OCI-LY3 (cell line): ENCODE results near the gene NWD2.

Source experiments
- H2AFZ ChIP-seq: fragments of 200-600, 300-600 bp; shearing (Covaris generic); 2 replicates; pipeline ENCODE4 v1.6.0; 2014; ENCODE audit warnings: antibody characterized with exemption, low read depth, low read length
- H3K27ac ChIP-seq: fragments of 200-600, 300-600 bp; sonication (generic); 2 replicates; pipeline ENCODE4 v1.5.1; 2014; ENCODE audit warnings: mild to moderate bottlenecking, low read length, moderate library complexity, mixed read lengths
- H3K27me3 ChIP-seq: fragments of 200-600, 300-600 bp; sonication (generic); 2 replicates; pipeline ENCODE4 v1.6.1; 2014; ENCODE audit warnings: low read depth, low read length, mixed read lengths
- H3K36me3 ChIP-seq: fragments of 200-600, 300-600 bp; sonication (generic); replicated peaks from 2 replicates; pipeline ENCODE3; 2014; ENCODE audit warnings: low read depth, low read length, mixed read lengths
- H3K4me1 ChIP-seq: fragments of 300-600, 200-600 bp; sonication (generic); 2 replicates; pipeline ENCODE4 v1.6.1; 2014; ENCODE audit warnings: low read length, mixed read lengths
- H3K4me2 ChIP-seq: fragments of 200-600, 300-600 bp; sonication (generic); 2 replicates; pipeline ENCODE4 v1.6.1; 2014; ENCODE audit warnings: low read length, mixed read lengths
- H3K4me3 ChIP-seq: fragments of 300-600, 200-600 bp; sonication (generic); 2 replicates; pipeline ENCODE4 v1.5.1; 2014; ENCODE audit warnings: antibody characterized with exemption, mild to moderate bottlenecking, low read length, moderate library complexity
- H3K79me2 ChIP-seq: fragments of 300-600, 200-600 bp; shearing (Covaris generic); 2 replicates; pipeline ENCODE4 v1.6.1; 2014; ENCODE audit warnings: mild to moderate bottlenecking, low read length, mixed read lengths
- H3K9ac ChIP-seq: fragments of 300-600, 200-600 bp; shearing (Covaris generic); 2 replicates; pipeline ENCODE4 v1.6.0; 2014; ENCODE audit warnings: mild to moderate bottlenecking, low read length, moderate library complexity
- H3K9me3 ChIP-seq: fragments of 200-600, 300-600 bp; shearing (Covaris generic); 2 replicates; pipeline ENCODE4 v1.6.1; 2014; ENCODE audit warnings: low read length, mixed read lengths; ENCODE audit not compliant: insufficient read depth
- H4K20me1 ChIP-seq: fragments of 200-600, 300-600 bp; sonication (generic); 2 replicates; pipeline ENCODE4 v1.6.1; 2016; ENCODE audit warnings: low read length, mixed read lengths; ENCODE audit not compliant: insufficient read depth
- EZH2phosphoT487 ChIP-seq: fragments of 200-600 bp; shearing (Covaris generic); IDR thresholded peaks from 2 replicates; pipeline ENCODE4 v1.6.1; 2018; ENCODE audit warnings: antibody characterized with exemption, mixed run types, low read depth
- TF ChIP-seq, protein P1 (sequence below): fragments of 200-600, 300-600 bp; sonication (generic); IDR thresholded peaks from 2 replicates; pipeline ENCODE4 v1.5.1; 2014; ENCODE audit warnings: antibody characterized with exemption, low read length, low read depth

The NWD2 gene

DNA sequence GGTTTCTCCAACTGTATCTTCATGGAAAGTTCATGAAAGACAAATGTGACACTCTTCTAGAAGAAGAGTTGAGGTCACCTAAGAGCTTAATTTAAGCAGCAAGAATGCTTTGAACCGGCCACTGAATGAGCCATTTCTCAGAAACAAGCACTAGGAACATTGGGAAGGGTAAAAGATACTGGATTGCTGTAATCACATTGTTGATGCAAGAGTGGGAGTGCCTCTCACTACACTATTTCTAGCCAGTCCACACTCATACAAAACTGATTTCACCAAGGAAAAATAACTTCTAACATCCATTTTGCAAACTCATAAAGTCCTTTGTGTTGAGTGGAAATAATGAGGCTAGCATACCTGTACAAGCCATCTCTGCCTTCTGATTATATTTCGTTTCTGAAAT, 221.3 kb downstream of the NWD2 start:
- no peaks in the 10 kb centered on the region for H3K36me3 ChIP-seq
- H2AFZ ChIP-seq, result no peak overlapping the region
- no peaks in the 10 kb centered on the region for H4K20me1 ChIP-seq
- H3K79me2 ChIP-seq, result no peaks in the 10 kb centered on the region
- H3K4me1 ChIP-seq, result peaks cover 22% of the 10 kb centered on the region
- H3K4me2 ChIP-seq, result no peak overlapping the region
- peaks cover 14% of the 10 kb centered on the region for H3K27me3 ChIP-seq
- no peaks in the 10 kb centered on the region for H3K9me3 ChIP-seq
- H3K9ac ChIP-seq, result no peak overlapping the region
- H3K27ac ChIP-seq, result no peak overlapping the region
- H3K4me3 ChIP-seq, result no peak overlapping the region
- TF ChIP-seq, protein P1, sequence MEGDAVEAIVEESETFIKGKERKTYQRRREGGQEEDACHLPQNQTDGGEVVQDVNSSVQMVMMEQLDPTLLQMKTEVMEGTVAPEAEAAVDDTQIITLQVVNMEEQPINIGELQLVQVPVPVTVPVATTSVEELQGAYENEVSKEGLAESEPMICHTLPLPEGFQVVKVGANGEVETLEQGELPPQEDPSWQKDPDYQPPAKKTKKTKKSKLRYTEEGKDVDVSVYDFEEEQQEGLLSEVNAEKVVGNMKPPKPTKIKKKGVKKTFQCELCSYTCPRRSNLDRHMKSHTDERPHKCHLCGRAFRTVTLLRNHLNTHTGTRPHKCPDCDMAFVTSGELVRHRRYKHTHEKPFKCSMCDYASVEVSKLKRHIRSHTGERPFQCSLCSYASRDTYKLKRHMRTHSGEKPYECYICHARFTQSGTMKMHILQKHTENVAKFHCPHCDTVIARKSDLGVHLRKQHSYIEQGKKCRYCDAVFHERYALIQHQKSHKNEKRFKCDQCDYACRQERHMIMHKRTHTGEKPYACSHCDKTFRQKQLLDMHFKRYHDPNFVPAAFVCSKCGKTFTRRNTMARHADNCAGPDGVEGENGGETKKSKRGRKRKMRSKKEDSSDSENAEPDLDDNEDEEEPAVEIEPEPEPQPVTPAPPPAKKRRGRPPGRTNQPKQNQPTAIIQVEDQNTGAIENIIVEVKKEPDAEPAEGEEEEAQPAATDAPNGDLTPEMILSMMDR, result no peak
- no peak for TF ChIP-seq EZH2phosphoT487

DNA sequence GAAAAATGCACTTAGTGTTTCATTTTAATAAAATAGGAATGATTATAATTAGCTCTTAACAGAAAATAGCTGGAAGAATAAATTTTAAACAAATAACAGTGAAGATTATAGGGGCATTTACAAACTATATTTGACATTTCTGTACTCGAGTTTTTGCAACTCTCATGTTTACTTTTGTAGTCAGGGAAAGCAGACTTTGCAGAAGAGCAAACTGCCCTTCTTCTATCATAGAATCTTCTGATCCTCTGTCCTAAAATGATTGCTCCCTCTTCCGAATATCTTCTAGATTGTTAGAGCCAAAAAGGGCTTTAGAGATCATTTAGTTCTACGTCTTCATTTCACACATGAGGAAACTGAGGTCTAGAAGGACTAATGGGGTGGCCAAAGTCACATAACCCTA, 222.7 kb downstream of the NWD2 start:
- H3K9ac ChIP-seq, result no peak overlapping the region
- no peaks in the 10 kb centered on the region for H4K20me1 ChIP-seq
- no peak overlapping the region for H2AFZ ChIP-seq
- H3K4me2 ChIP-seq, result no peak overlapping the region
- H3K27ac ChIP-seq, result no peak overlapping the region
- H3K9me3 ChIP-seq, result no peaks in the 10 kb centered on the region
- no peak overlapping the region for H3K4me3 ChIP-seq
- peaks cover 25% of the 10 kb centered on the region for H3K27me3 ChIP-seq
- peaks cover 22% of the 10 kb centered on the region for H3K4me1 ChIP-seq
- no peak for TF ChIP-seq EZH2phosphoT487
- TF ChIP-seq, protein P1, result no peak
- no peaks in the 10 kb centered on the region for H3K79me2 ChIP-seq
- H3K36me3 ChIP-seq, result no peaks in the 10 kb centered on the region

DNA sequence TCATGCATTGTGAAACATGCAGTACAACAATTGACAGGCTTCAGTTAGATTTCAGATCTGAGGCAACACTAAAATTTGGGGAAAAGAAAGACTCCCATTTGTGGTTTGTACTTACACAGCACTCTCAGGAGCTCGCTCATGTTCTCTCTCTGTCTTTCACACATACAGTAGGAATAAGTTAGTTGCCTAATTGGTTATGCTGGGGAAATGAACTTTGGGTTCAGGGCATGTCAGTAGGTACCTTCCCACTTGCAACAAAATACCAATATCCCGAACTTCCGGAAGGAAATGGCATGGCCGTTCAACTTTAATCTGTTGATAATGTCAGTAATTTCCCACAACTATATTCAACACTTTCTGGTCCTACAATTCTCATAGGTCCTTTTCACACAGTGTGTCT, 223.3 kb downstream of the NWD2 start:
- no peaks in the 10 kb centered on the region for H4K20me1 ChIP-seq
- peaks cover 30% of the 10 kb centered on the region for H3K27me3 ChIP-seq
- no peak for TF ChIP-seq EZH2phosphoT487
- TF ChIP-seq, protein P1, result no peak
- peaks cover 22% of the 10 kb centered on the region for H3K4me1 ChIP-seq
- no peak overlapping the region for H3K4me2 ChIP-seq
- H2AFZ ChIP-seq, result no peak overlapping the region
- H3K79me2 ChIP-seq, result no peaks in the 10 kb centered on the region
- no peak overlapping the region for H3K27ac ChIP-seq
- no peaks in the 10 kb centered on the region for H3K9me3 ChIP-seq
- H3K9ac ChIP-seq, result no peak overlapping the region
- no peak overlapping the region for H3K4me3 ChIP-seq
- H3K36me3 ChIP-seq, result no peaks in the 10 kb centered on the region

DNA sequence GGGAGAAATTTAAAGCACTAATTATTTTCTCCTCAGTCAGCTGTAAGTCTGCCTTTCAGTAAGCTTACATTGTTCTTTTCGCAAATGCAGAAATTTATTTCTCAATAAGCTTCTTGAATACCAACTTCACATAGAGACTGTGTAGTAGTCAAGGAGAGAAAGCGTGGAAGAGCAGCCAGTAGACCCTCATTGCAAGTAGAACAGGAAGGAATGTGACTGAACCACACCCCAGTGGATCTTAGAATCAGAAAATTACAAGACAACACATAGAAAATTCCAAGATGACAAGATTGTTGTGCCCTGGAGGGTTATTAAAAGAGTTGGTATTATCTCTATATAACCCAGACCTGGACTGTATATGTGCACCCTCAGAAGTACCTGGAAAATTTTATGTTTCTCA, 224.7 kb downstream of the NWD2 start:
- Histone ChIP-seq H3K4me2 (no peak overlapping the region), H3K79me2 (no peaks in the 10 kb centered on the region), H3K4me3 (no peak overlapping the region), H3K4me1 (peaks cover 14% of the 10 kb centered on the region), H3K9ac (no peak overlapping the region), H3K9me3 (no peaks in the 10 kb centered on the region), H3K36me3 (no peaks in the 10 kb centered on the region), H3K27ac (no peak overlapping the region), H3K27me3 (peaks cover 36% of the 10 kb centered on the region), H2AFZ (no peak overlapping the region), H4K20me1 (no peaks in the 10 kb centered on the region)
- no peak for TF ChIP-seq EZH2phosphoT487
- TF ChIP-seq, protein P1, result no peak
